HCT116 (cell line): ENCODE results near the gene SLC5A2.

Experiments
- EZH2 ChIP-seq: fragments of 200-600 bp; sonication (generic); IDR thresholded peaks from 2 replicates; pipeline ENCODE4 v1.6.1; 2017; ENCODE audit warnings: antibody characterized with exemption, mixed run types
- JUND ChIP-seq: IDR thresholded peaks from 2 replicates; pipeline ENCODE4 v1.6.1; 2012
- POLR2A ChIP-seq: IDR thresholded peaks from 2 replicates; pipeline ENCODE4 v1.7.0; 2011; ENCODE audit warnings: borderline replicate concordance; ENCODE audit not compliant: insufficient read depth, insufficient read length; ENCODE audit errors: extremely low read depth
- POLR2AphosphoS5 ChIP-seq: IDR thresholded peaks from 2 replicates; pipeline ENCODE4 v1.6.1; 2011; ENCODE audit warnings: mild to moderate bottlenecking, low read depth, low read length, moderate library complexity
- RAD21 ChIP-seq: IDR thresholded peaks from 2 replicates; pipeline ENCODE4 v1.6.1; 2012; ENCODE audit warnings: low read depth, mild to moderate bottlenecking
- TCF7L2 ChIP-seq: IDR thresholded peaks from 2 replicates; pipeline ENCODE4 v1.7.0; 2011; ENCODE audit warnings: borderline replicate concordance, inconsistent platforms; ENCODE audit not compliant: insufficient read depth, insufficient read length; ENCODE audit errors: extremely low read depth
- ZNF274 ChIP-seq: fragments of 200-500 bp; sonication (Bioruptor generic); IDR thresholded peaks from 2 replicates; pipeline ENCODE4 v1.6.1; 2014; ENCODE audit warnings: mild to moderate bottlenecking, low read depth, low read length, inconsistent platforms
- TF ChIP-seq, protein P1 (sequence below), 3 experiments: fragments of 200-600 bp in 1 of 3; sonication (generic) in 1 of 3; IDR thresholded peaks in 2 of 3; conservative IDR thresholded peaks in 1 of 3; 2 replicates each; pipeline ENCODE4 v1.5.1; 2012 to 2017; ENCODE audit warnings: low read depth in 2 of 3, low read length in 2 of 3, antibody characterized with exemption in 1 of 3, borderline replicate concordance in 1 of 3, control low read depth in 1 of 3, mild to moderate bottlenecking in 1 of 3, mixed read lengths in 1 of 3, mixed run types in 1 of 3, moderate library complexity in 1 of 3; ENCODE audit not compliant: insufficient read depth in 1 of 3
- TF ChIP-seq, protein P2 (sequence below): IDR thresholded peaks from 2 replicates; pipeline ENCODE4 v1.6.1; 2012; ENCODE audit warnings: low read depth

DNA sequence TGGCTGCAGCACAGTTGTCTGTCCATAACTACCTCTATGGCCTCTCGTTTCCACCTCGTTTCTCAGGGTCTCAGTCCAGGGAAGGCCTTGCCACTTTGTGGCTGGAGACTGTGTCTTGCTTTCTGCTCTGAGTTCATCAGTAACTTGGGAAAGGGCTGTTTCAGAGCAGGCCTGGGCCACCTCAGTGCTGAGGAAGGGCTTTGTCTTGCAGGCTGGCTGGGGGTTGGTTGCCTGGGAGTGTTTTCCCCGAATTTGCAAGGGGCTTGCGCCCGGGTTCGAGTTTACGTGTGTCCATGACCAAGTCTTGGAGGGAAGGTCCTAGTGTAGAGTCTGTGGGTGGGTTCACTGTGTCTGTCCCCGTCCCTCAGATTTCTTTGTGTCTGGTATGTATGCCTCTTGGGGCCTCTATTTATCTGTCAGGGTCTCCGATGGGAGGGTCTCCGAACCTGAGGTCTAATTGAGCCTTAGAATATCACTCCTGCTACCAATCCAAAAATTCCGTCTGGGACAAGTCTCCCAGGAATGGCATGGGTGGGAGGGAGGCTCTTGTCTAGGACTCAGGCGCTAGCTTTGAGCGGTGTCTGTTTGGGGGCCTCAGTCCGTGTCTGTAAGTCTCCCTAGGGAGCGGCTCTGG is 11.6 kb upstream of the SLC5A2 start:
- TF ChIP-seq POLR2A (no peak), EZH2 (no peak), ZNF274 (no peak), TCF7L2 (no peak), RAD21 (no peak), JUND (no peak), POLR2AphosphoS5 (no peak)
- TF ChIP-seq, protein P1, sequence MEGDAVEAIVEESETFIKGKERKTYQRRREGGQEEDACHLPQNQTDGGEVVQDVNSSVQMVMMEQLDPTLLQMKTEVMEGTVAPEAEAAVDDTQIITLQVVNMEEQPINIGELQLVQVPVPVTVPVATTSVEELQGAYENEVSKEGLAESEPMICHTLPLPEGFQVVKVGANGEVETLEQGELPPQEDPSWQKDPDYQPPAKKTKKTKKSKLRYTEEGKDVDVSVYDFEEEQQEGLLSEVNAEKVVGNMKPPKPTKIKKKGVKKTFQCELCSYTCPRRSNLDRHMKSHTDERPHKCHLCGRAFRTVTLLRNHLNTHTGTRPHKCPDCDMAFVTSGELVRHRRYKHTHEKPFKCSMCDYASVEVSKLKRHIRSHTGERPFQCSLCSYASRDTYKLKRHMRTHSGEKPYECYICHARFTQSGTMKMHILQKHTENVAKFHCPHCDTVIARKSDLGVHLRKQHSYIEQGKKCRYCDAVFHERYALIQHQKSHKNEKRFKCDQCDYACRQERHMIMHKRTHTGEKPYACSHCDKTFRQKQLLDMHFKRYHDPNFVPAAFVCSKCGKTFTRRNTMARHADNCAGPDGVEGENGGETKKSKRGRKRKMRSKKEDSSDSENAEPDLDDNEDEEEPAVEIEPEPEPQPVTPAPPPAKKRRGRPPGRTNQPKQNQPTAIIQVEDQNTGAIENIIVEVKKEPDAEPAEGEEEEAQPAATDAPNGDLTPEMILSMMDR (IDR thresholded peaks at IDR 0.05 in 2 of 3, conservative IDR thresholded peaks at IDR 0.05 in 1 of 3; ENCODE audit: borderline replicate concordance in 1 of 3, insufficient read depth in 1 of 3, low read depth in 2 of 3, low read length in 2 of 3), result no peak
- TF ChIP-seq, protein P2, sequence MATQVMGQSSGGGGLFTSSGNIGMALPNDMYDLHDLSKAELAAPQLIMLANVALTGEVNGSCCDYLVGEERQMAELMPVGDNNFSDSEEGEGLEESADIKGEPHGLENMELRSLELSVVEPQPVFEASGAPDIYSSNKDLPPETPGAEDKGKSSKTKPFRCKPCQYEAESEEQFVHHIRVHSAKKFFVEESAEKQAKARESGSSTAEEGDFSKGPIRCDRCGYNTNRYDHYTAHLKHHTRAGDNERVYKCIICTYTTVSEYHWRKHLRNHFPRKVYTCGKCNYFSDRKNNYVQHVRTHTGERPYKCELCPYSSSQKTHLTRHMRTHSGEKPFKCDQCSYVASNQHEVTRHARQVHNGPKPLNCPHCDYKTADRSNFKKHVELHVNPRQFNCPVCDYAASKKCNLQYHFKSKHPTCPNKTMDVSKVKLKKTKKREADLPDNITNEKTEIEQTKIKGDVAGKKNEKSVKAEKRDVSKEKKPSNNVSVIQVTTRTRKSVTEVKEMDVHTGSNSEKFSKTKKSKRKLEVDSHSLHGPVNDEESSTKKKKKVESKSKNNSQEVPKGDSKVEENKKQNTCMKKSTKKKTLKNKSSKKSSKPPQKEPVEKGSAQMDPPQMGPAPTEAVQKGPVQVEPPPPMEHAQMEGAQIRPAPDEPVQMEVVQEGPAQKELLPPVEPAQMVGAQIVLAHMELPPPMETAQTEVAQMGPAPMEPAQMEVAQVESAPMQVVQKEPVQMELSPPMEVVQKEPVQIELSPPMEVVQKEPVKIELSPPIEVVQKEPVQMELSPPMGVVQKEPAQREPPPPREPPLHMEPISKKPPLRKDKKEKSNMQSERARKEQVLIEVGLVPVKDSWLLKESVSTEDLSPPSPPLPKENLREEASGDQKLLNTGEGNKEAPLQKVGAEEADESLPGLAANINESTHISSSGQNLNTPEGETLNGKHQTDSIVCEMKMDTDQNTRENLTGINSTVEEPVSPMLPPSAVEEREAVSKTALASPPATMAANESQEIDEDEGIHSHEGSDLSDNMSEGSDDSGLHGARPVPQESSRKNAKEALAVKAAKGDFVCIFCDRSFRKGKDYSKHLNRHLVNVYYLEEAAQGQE, result no peak
